Left lung (tissue), 10 donors: ENCODE results near the gene ANKS6. TPM values are rescaled to one million over a fixed set of nuclear protein-coding genes. Genes with fewer than 3 reads are reported as not detected.
"Not testable (repeated sequence)": the region's sequence is repeated elsewhere in the genome, so short reads cannot be mapped to it uniquely, and the experiment has no call there.

Experiments
- ATAC-seq: fragments of 200-7000 bp; cut with Tn5 transposase; one replicate; pipeline ENCODE4 v1.9.1; 2020; ENCODE audit warnings: moderate library complexity
- DNase-seq, 4 donors: peaks; one replicate each; pipeline ENCODE4 v3.0.0-alpha.2; 2013 to 2020
- H3K27ac ChIP-seq, 2 donors: fragments of 200-600 bp; sonication (generic) in 1 of 2; one replicate each; pipeline versions ENCODE4 v1.5.0 to v1.8.0; 2020 to 2021
- H3K27me3 ChIP-seq, 2 donors: fragments of 200-600 bp; sonication (generic) in 1 of 2; one replicate each; pipeline versions ENCODE4 v1.5.0 to v1.8.0; 2020 to 2021
- H3K36me3 ChIP-seq, 2 donors: fragments of 200-600 bp; sonication (generic) in 1 of 2; one replicate each; pipeline versions ENCODE4 v1.5.0 to v1.8.0; 2020 to 2021
- H3K4me1 ChIP-seq, 2 donors: fragments of 200-600 bp; one replicate each; pipeline ENCODE4 v1.8.0; 2021
- H3K4me3 ChIP-seq, 2 donors: fragments of 200-600 bp; sonication (generic) in 1 of 2; one replicate each; pipeline versions ENCODE4 v1.5.0 to v1.8.0; 2020 to 2021; ENCODE audit warnings: mild to moderate bottlenecking in 1 of 2
- H3K9me3 ChIP-seq, 2 donors: fragments of 200-600 bp; sonication (generic) in 1 of 2; one replicate each; pipeline versions ENCODE4 v1.5.0 to v1.8.0; 2020 to 2021
- CTCF ChIP-seq, 2 donors: fragments of 200-600 bp; sonication (generic) in 1 of 2; IDR thresholded peaks; one replicate each; pipeline versions ENCODE4 v1.5.0 to v1.8.0; 2021; ENCODE audit warnings: antibody characterized with exemption in 2 of 2
- intact Hi-C, 2 donors: fragments of 100-400 bp; cut with DNase I; formaldehyde crosslinking; loops; one replicate each; pipeline versions ENCODE4 v1.11.2 to v1.14.2; 2022
- polyA plus RNA-seq, 6 donors: library from polyadenylated mRNA; unstranded; fragments of 120-200 nt; gene quantifications; one replicate each; pipeline ENCODE4 v1.2.1, GENCODE V29; 2013; ENCODE audit not compliant: insufficient read length in 6 of 6
- total RNA-seq, 2 donors: library from RNA; stranded (reverse); fragmentation: NEBNext Ultra II Directional; extraction: Animal tissue kit (Norgen Biotek cat#: 25700); gene quantifications; one replicate each; pipeline ENCODE4 v1.2.1, GENCODE V29; 2021
- donor health status: DM: no; HTN: yes; CAD: no.
- donor health status: DM: no; HTN: no; CAD: no.

Gene ANKS6
- total and polyA plus RNA-seq, 8 donors: 21.7 to 31.6 (median 25.0) TPM

GRCh38 chr9:98688710-98689495 is 107.5 kb downstream of the ANKS6 start:
- no peaks in the 10 kb centered on the region for H3K27me3 ChIP-seq
- TF ChIP-seq CTCF (IDR thresholded peaks at IDR 0.05): no peak
- no peak for ATAC-seq

DNA sequence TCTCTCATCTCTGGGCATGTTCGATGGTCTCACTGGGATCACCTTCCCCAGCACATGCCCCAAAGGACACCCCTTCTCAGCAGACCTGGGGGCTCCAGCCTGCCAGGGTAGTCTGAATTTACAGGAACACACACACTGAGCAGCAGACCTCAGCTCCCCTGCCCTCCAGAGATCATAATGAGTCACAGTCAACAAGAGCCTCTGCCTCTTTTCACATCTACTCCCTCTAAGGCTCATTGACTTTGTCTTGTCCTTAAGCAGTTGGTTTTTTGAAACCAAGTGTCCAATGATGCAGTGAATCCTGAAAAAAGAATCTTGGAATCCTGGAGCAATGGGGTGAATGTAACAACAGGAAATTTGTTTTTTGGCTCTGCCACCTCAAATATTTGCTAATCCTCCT is 108.4 kb downstream of the ANKS6 start:
- intact Hi-C loops: no loop called here

More at GRCh38 chr9:98688710-98689495, 107.5 kb downstream of the ANKS6 start:
- intact Hi-C loops: no loop called here
- H3K9me3 ChIP-seq: no peaks in the 10 kb centered on the region
- H3K36me3 ChIP-seq: no peaks in the 10 kb centered on the region
- no peak overlapping the region for H3K27ac ChIP-seq
- H3K4me3 ChIP-seq: no peak overlapping the region
- no peak for DNase-seq
- no peaks in the 10 kb centered on the region for H3K4me1 ChIP-seq

GRCh38 chr9:98686961-98687855 is 109.1 kb downstream of the ANKS6 start:
- Histone ChIP-seq H3K27me3 (no peaks in the 10 kb centered on the region), H3K4me3 (no peak overlapping the region), H3K9me3 (no peaks in the 10 kb centered on the region), H3K27ac (no peak overlapping the region), H3K4me1 (no peaks in the 10 kb centered on the region), H3K36me3 (no peaks in the 10 kb centered on the region)
- ATAC-seq (no peak), DNase-seq (no peak)
- no peak for TF ChIP-seq CTCF (IDR thresholded peaks at IDR 0.05)
- intact Hi-C loops: no loop called here

More for the DNA sequence above, 108.4 kb downstream of the ANKS6 start:
- ATAC-seq: no peak
- H3K27me3 ChIP-seq: no peaks in the 10 kb centered on the region
- H3K4me1 ChIP-seq: no peaks in the 10 kb centered on the region
- no peak overlapping the region for H3K4me3 ChIP-seq
- no peak overlapping the region for H3K27ac ChIP-seq
- H3K9me3 ChIP-seq: no peaks in the 10 kb centered on the region
- DNase-seq: no peak
- no peak for TF ChIP-seq CTCF (IDR thresholded peaks at IDR 0.05)
- H3K36me3 ChIP-seq: no peaks in the 10 kb centered on the region

DNA sequence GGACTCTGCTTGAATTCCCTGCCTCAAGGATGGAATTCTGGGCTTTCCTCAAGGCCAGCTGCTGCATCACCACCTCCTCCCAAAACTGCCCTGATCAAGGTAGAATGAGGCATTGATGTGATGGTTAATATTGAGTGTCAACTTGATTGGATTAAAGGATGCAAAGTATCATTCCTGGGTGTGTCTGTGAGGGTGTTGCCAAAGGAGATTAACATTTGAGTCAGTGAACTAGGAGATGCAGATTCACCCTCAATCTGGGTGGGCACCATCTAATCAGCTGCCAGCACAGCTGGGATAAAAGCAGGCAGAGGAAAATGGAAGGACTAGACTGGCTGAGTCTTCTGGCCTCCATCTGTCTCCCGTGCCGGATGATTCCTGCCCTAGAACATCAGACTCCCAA is 111.5 kb downstream of the ANKS6 start:
- DNase-seq, ATAC-seq, H3K27ac ChIP-seq, H3K4me3 ChIP-seq, H3K4me1 ChIP-seq, H3K36me3 ChIP-seq, H3K27me3 ChIP-seq, H3K9me3 ChIP-seq, intact Hi-C loops: not testable (repeated sequence)

Other genes with a start within 250 kb of the ANKS6 start
- under 1 TPM; 0.41 to 0.89 TPM for gene GABBR2, start 87.6 kb downstream of the ANKS6 start, total RNA-seq
- 1 to 10 TPM in 1 of 6 donors, under 1 TPM in 5; 0.46 to 2.3 (median 0.79) TPM for gene GABBR2, start 87.6 kb downstream of the ANKS6 start, polyA plus RNA-seq
- 10 to 100 TPM; 20.0 to 21.3 TPM for gene GALNT12, start 11.1 kb upstream of the ANKS6 start, total RNA-seq
- gene GALNT12, start 11.1 kb upstream of the ANKS6 start, polyA plus RNA-seq: 10 to 100 TPM; 14.6 to 24.6 (median 18.6) TPM
- gene COL15A1, start 147.4 kb upstream of the ANKS6 start, total RNA-seq: 10 to 100 TPM; 42.7 to 58.4 TPM
- 1 to 10 TPM; 2.4 to 9.0 (median 5.5) TPM for gene COL15A1, start 147.4 kb upstream of the ANKS6 start, polyA plus RNA-seq